DND-41 (cell line): ENCODE data around the gene SEMA5B.

Experiments
- ATAC-seq: fragments of 200-7000 bp; cut with Tn5 transposase; 3 replicates; pipeline ENCODE4 v1.9.1; 2021; ENCODE audit warnings: low read depth; ENCODE audit not compliant: insufficient read depth
- DNase-seq: peaks from one replicate; pipeline ENCODE4 v3.0.0-alpha.2; 2020
- H2AFZ ChIP-seq: 2 replicates; pipeline ENCODE4 v1.6.0; 2012; ENCODE audit warnings: low read depth, low read length
- H3K27ac ChIP-seq: 2 replicates; pipeline ENCODE4 v1.5.1; 2012; ENCODE audit warnings: low read length, inconsistent platforms
- H3K27me3 ChIP-seq: fragments of 200-600 bp; sonication (generic); 2 replicates; pipeline ENCODE4 v1.6.0; 2012; ENCODE audit warnings: low read length, mild to moderate bottlenecking, inconsistent platforms; ENCODE audit not compliant: insufficient read depth, poor library complexity
- H3K36me3 ChIP-seq: 2 replicates; pipeline ENCODE4 v1.5.1; 2012; ENCODE audit warnings: low read length, inconsistent platforms; ENCODE audit not compliant: insufficient read depth
- H3K4me1 ChIP-seq: 2 replicates; pipeline ENCODE4 v1.5.1; 2012; ENCODE audit warnings: mild to moderate bottlenecking, low read length; ENCODE audit not compliant: insufficient read depth
- H3K4me2 ChIP-seq: 2 replicates; pipeline ENCODE4 v1.6.0; 2012; ENCODE audit warnings: mild to moderate bottlenecking, moderate library complexity, low read length, inconsistent platforms; ENCODE audit not compliant: insufficient read depth
- H3K4me3 ChIP-seq, 2 experiments: fragments of 200-600 bp in 1 of 2; shearing (Covaris generic) in 1 of 2; 2 replicates each; pipeline ENCODE4 v1.5.1; 2012 to 2016; ENCODE audit warnings: inconsistent platforms in 2 of 2, low read length in 2 of 2, mild to moderate bottlenecking in 2 of 2, low read depth in 1 of 2, moderate library complexity in 1 of 2
- H3K79me2 ChIP-seq: 2 replicates; pipeline ENCODE4 v1.6.0; 2012; ENCODE audit warnings: low read length, inconsistent platforms; ENCODE audit not compliant: insufficient read depth
- H3K9ac ChIP-seq: 2 replicates; pipeline ENCODE4 v1.6.0; 2012; ENCODE audit warnings: low read depth, mild to moderate bottlenecking, inconsistent platforms, low read length, moderate library complexity
- H3K9me3 ChIP-seq: 2 replicates; pipeline ENCODE4 v1.5.1; 2012; ENCODE audit warnings: low read length, moderate library complexity, mild to moderate bottlenecking, inconsistent platforms; ENCODE audit not compliant: insufficient read depth, severe bottlenecking
- H4K20me1 ChIP-seq: 2 replicates; pipeline ENCODE4 v1.6.0; 2012; ENCODE audit warnings: low read length; ENCODE audit not compliant: insufficient read depth
- EZH2 ChIP-seq: IDR thresholded peaks from 3 replicates; pipeline ENCODE4 v1.6.1; 2012; ENCODE audit warnings: borderline replicate concordance, low read depth, mild to moderate bottlenecking, moderate library complexity, low read length, inconsistent platforms; ENCODE audit not compliant: severe bottlenecking
- TF ChIP-seq, protein P1 (sequence below): IDR thresholded peaks from 2 replicates; pipeline ENCODE4 v1.5.1; 2012; ENCODE audit warnings: borderline replicate concordance, low read length, moderate library complexity, mild to moderate bottlenecking; ENCODE audit not compliant: poor library complexity, severe bottlenecking; ENCODE audit errors: extremely low read depth

The SEMA5B gene

DNA sequence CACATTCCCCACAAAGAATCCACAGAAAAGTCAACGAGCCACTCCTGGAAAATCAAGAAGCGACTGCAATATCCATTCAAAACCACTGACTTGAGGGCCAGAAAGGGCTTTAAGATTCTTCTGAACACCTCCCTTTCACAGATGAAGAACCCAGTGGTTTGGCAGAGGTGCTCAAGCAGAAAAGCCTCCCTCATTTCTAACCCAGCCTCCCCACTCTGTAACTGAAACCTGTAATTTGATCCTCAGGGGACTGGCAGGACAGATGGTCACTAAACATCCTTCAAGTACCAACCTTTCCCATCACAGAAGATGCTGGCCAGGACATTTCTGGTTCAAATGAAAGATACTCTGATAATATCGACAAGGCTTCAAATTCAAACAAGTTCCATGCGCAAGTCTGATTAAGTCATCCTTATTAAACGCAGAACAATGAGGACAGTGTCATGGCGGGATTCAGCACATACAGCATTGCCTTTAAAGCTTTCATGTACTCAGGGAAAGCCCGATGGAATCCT, 5.5 kb downstream of the SEMA5B start:
- Histone ChIP-seq H2AFZ (no peak overlapping the region), H3K4me2 (no peak overlapping the region), H3K79me2 (no peaks in the 10 kb centered on the region), H3K9me3 (no peaks in the 10 kb centered on the region), H3K4me3 (no peak overlapping the region), H3K4me1 (no peaks in the 10 kb centered on the region), H3K27me3 (peaks cover 52% of the 10 kb centered on the region), H3K36me3 (no peaks in the 10 kb centered on the region), H3K27ac (no peak overlapping the region), H3K9ac (no peak overlapping the region), H4K20me1 (no peaks in the 10 kb centered on the region)
- TF ChIP-seq EZH2 = no peak
- TF ChIP-seq, protein P1, sequence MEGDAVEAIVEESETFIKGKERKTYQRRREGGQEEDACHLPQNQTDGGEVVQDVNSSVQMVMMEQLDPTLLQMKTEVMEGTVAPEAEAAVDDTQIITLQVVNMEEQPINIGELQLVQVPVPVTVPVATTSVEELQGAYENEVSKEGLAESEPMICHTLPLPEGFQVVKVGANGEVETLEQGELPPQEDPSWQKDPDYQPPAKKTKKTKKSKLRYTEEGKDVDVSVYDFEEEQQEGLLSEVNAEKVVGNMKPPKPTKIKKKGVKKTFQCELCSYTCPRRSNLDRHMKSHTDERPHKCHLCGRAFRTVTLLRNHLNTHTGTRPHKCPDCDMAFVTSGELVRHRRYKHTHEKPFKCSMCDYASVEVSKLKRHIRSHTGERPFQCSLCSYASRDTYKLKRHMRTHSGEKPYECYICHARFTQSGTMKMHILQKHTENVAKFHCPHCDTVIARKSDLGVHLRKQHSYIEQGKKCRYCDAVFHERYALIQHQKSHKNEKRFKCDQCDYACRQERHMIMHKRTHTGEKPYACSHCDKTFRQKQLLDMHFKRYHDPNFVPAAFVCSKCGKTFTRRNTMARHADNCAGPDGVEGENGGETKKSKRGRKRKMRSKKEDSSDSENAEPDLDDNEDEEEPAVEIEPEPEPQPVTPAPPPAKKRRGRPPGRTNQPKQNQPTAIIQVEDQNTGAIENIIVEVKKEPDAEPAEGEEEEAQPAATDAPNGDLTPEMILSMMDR = no peak
- DNase-seq (no peak), ATAC-seq (no peak)

DNA sequence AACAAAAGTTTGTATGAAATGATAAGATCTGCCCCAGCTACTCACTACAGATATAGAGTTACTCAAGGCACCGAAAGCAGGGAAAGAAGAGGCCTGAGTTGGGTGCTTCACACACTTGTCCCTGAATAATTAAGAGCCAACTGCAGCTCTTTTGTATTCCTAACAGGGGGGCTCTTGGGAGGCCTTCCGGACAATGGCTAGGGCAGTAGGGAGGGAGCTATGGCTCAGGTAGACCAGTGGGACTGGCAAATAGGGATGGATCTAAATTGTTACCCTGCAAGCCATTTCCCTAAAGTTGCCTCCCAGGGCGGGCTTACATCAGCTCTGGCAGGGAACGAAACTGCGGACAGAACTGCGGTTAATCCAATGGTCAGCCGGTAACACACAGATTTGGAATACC, 6.2 kb downstream of the SEMA5B start:
- Histone ChIP-seq H3K27me3 (peaks cover 45% of the 10 kb centered on the region), H3K27ac (no peak overlapping the region), H3K4me2 (no peak overlapping the region), H2AFZ (no peak overlapping the region), H3K4me3 (no peak overlapping the region), H3K36me3 (no peaks in the 10 kb centered on the region), H4K20me1 (no peaks in the 10 kb centered on the region), H3K9me3 (no peaks in the 10 kb centered on the region), H3K9ac (no peak overlapping the region), H3K4me1 (no peaks in the 10 kb centered on the region), H3K79me2 (no peaks in the 10 kb centered on the region)
- DNase-seq (no peak), ATAC-seq (no peak)
- TF ChIP-seq, protein P1 = no peak
- TF ChIP-seq EZH2 = no peak

DNA sequence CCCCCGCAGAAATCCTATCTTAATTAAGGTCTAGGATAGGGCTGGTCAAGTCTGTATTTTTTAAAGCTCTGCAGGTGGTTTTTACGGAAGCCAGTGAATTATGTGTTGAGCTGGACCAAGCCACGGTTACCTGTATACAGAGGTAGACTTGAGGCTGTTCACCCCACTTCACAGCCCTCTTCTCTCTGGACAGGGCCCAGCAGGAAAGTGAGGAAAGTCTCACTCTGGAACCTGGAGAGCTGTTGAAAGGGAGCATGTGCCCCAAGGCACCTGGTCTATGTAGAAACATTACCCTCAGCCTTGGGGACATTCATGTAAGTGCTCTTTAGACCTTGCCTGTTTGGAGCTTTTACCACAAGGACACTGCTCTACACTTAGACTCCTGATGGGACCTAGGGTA, 6.9 kb downstream of the SEMA5B start:
- Histone ChIP-seq H4K20me1 (no peaks in the 10 kb centered on the region), H3K4me1 (no peaks in the 10 kb centered on the region), H3K4me3 (no peak overlapping the region), H3K27ac (no peak overlapping the region), H3K9me3 (no peaks in the 10 kb centered on the region), H3K79me2 (no peaks in the 10 kb centered on the region), H3K4me2 (no peak overlapping the region), H3K36me3 (no peaks in the 10 kb centered on the region), H2AFZ (no peak overlapping the region), H3K27me3 (peaks cover 41% of the 10 kb centered on the region), H3K9ac (no peak overlapping the region)
- TF ChIP-seq EZH2 = no peak
- TF ChIP-seq, protein P1 = no peak
- ATAC-seq = no peak
- no peak for DNase-seq

DNA sequence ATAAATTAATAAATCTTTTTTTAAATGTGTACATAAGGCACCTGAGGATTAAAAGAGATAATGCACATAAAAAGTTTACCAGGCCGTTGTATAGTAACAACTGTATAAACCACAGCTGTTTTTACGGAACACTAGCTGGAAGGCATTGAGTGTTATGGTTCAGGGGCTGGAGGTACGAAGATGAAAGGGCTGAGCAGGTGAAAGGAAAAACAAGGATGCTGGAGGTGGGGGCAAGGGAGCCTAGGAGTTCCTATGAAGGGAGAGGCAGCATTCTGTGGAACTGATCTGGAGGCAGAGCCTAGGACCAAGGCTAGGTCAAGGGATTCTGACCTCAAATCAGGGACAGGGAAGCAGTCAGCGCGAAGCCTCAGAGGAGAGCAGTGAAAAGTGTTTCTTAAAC, 8.0 kb downstream of the SEMA5B start:
- H3K27me3 ChIP-seq = peaks cover 34% of the 10 kb centered on the region
- H3K36me3 ChIP-seq = no peaks in the 10 kb centered on the region
- no peaks in the 10 kb centered on the region for H3K4me1 ChIP-seq
- H2AFZ ChIP-seq = no peak overlapping the region
- no peak overlapping the region for H3K4me2 ChIP-seq
- H3K79me2 ChIP-seq = no peaks in the 10 kb centered on the region
- no peak overlapping the region for H3K9ac ChIP-seq
- no peak overlapping the region for H3K27ac ChIP-seq
- TF ChIP-seq EZH2 = no peak
- TF ChIP-seq, protein P1 = no peak
- no peak overlapping the region for H3K4me3 ChIP-seq
- no peaks in the 10 kb centered on the region for H4K20me1 ChIP-seq
- no peaks in the 10 kb centered on the region for H3K9me3 ChIP-seq
- ATAC-seq = no peak
- no peak for DNase-seq
